Raji (cell line): ENCODE measurements around the gene KRT6C.

Experiments
- POLR2A ChIP-seq: IDR thresholded peaks from 2 replicates; pipeline ENCODE4 v1.6.1; 2011; ENCODE audit warnings: low read depth, low read length, control low read depth; ENCODE audit not compliant: insufficient read depth

KRT6C gene

DNA sequence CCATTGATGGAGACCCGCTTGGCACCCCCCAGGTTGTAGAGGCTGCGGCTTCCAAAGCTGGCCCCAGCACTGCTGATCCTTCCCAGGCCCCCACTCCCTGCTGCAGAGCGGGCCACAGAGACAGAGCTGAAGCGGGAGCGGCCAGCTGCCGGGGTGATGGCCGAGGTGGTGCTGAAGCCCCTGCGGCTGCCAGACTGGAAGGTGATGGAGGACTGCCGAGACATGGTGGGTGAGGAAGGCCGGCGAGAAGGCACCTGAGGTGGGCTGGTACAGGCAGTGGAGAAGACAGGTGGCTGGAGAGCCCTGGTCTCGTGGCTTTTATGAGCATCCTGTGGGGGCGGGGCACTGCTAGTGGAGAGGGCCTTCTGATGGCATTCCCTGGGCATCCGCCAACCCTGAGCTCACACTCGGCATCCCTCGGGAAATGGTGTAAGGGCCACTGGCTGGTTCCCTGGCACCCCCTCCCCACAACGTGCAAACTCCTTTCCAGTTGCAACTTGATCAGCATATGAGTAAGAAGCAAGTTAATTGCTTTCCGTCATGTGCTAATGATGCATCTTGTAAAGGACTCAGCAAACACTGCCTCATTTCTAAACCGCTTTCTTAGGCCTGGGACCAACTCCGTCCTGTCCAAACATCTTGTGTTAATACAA, 39.4 kb downstream of the KRT6C start, which contains the start of gene KRT75:
TSS of gene KRT75 (minus strand) at position 291 of the 653 bp plus-strand sequence. CDS start at position 224, 67 bp downstream.
- no peak for TF ChIP-seq POLR2A

DNA sequence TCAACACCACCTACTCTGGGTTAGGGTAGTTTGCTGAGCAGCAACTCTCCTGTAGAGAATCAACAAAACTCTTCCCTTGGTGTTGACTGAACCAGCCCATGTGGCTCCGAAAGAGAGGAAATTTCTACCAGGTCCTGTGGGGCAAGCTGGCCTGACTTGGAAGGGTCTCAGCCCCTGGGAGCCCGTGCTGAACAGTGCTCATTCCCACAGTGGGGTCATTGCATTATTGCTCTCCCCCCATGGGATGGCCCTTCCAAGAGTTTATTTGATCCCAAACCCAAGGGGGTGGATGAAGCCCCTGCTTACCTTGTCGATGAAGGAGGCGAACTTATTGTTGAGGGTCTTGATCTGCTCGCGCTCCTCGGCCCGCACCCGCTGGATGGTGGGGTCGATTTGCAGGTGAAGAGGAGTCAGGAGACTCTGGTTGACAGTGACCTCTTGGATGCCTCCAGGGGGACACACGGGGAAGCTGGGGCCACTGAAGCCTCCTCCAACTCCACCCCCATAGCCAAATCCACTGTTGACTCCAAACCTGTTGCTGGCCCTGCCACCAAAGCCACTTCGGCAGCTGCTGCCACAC, 40.0 kb downstream of the KRT6C start:
- no peak for TF ChIP-seq POLR2A

DNA sequence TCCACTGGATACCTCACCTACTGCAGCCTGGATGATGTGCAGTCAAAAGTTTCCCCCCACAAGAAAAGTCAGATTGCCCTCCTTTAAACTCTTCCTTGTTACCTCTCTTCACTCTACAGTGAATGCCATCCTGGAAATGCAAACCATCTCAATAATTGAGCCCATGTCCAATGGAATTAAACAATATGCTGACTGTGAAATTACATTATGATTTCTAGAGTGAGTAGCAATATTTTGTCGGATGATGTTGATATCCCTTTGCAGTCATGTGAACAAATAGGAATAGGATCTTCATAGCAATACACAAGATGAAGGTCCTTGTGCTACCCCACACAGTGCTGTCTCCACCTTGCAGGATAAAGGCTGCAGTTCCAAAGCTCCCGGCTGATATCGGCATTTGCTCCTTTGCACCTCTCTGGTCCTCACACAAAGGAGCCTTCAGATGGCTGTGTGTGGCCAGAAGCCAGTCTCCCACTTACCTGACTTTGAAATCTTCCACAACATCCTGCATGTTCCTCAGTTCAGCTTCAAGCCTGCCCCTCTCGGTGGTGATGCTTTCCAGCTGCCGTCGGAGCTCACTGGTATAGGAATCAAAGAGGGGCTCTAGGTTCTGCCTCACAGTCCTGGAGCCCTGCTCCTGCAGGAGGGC, 40.9 kb downstream of the KRT6C start:
- no peak for TF ChIP-seq POLR2A

- no peak for TF ChIP-seq POLR2A
Observed at GRCh38 chr12:52428121-52428520, 45.5 kb downstream of the KRT6C start.

DNA sequence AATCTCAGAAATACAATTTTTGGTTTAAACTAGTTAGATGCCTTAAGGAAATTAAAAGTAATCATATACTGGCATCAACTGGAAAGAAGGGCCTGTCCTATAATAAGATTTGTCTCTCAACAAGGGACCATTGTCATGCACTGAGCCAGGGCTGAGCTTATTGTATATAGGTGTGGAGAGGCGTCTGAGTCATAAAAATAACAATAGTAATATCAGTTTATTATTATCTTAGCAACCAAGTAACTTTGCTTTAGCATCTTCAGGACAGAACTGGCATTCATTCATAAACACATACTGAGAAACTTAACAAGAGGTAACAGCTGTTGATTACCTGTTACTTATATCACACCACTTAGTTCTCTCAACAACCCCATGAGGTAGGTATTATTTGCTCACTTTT, 46.5 kb downstream of the KRT6C start:
- TF ChIP-seq POLR2A, result no peak

DNA sequence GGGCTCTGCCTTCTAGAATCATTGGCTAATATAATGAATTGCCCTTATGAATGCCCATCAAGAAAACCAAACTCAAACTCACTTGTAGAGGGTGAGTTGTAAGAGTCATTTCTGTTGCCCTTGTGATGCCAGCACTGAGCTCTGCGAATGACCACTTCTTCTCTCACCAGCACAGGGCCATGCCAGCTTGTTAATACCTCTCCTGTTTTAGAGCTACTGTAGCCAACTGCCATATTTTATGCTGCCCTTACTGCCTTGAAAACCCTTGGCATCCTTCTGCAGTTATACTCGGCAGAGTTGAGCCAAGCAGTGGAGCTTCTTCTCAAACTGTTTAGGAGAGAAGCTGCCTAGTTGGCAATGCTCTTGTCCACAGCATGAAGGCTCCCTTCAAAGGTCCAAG, 47.6 kb downstream of the KRT6C start:
- no peak for TF ChIP-seq POLR2A

- no peak for TF ChIP-seq POLR2A
Observed at GRCh38 chr12:52425466-52425865, 48.1 kb downstream of the KRT6C start.

GRCh38 chr12:52423661-52424500, 49.7 kb downstream of the KRT6C start:
- no peak for TF ChIP-seq POLR2A

DNA sequence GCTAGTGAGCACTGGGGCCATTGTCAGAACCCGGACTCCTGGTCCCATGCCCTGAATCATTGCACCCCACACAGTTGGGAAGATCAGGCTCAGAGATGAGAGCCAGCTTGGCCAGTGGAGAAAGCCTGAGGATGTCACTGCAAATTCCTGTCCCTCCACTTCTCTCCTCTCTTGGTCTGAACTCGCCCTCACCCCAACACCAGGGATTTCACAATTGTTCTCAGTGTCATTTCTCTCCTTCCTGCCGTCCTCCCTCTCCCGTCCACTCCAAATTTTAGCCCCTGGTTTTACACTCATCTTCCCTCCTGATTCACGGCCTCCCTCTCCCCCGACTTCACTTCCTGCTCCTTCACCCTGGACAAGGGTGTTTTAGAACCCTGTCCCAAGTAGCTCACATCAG, 50.6 kb downstream of the KRT6C start:
- no peak for TF ChIP-seq POLR2A

- no peak for TF ChIP-seq POLR2A
Observed at GRCh38 chr12:52419656-52420055, 53.9 kb downstream of the KRT6C start.

GRCh38 chr12:52418576-52419110, 55.0 kb downstream of the KRT6C start:
- TF ChIP-seq POLR2A, result no peak
